22Rv1 (cell line): Measurements from ENCODE around the gene PARK7.

Experiments
- CTCF ChIP-seq: fragments of 450-650 bp; IDR thresholded peaks from 2 replicates; pipeline ENCODE4 v1.5.1; 2017; ENCODE audit warnings: mild to moderate bottlenecking
- ZFX ChIP-seq: fragments of 450-650 bp; IDR thresholded peaks from 2 replicates; pipeline ENCODE4 v1.6.1; 2017; ENCODE audit warnings: antibody characterized with exemption, borderline replicate concordance

- TF ChIP-seq CTCF (no peak), ZFX (no peak)
Measured at GRCh38 chr1:7972285-7972684, 10.8 kb downstream of the PARK7 start.
